Colonic mucosa (tissue), 4 donors: Measurements from ENCODE around the gene GALM. TPM values are rescaled to one million over a fixed set of nuclear protein-coding genes. Genes with fewer than 3 reads are reported as not detected.
"Not testable (repeated sequence)": the region's sequence is repeated elsewhere in the genome, so short reads cannot be mapped to it uniquely, and the experiment has no call there.

Experiments used
- DNase-seq: peaks from one replicate; pipeline ENCODE4 v3.0.0-alpha.2; 2020
- H3K27ac ChIP-seq: fragments of 200-600 bp; one replicate; pipeline ENCODE4 v1.8.0; 2021
- H3K27me3 ChIP-seq: fragments of 200-600 bp; one replicate; pipeline ENCODE4 v1.8.0; 2021
- H3K36me3 ChIP-seq: fragments of 200-600 bp; one replicate; pipeline ENCODE4 v1.8.0; 2021
- H3K4me1 ChIP-seq: fragments of 200-600 bp; one replicate; pipeline ENCODE4 v1.8.0; 2021; ENCODE audit warnings: mild to moderate bottlenecking
- H3K4me3 ChIP-seq: fragments of 200-600 bp; one replicate; pipeline ENCODE4 v1.8.0; 2021
- H3K9ac ChIP-seq, 2 donors: one replicate each; pipeline ENCODE4 v1.7.0; 2013; ENCODE audit warnings: control low read depth in 2 of 2, low read depth in 2 of 2, low read length in 2 of 2
- H3K9me3 ChIP-seq: fragments of 200-600 bp; one replicate; pipeline ENCODE4 v1.8.0; 2021
- intact Hi-C: fragments of 100-400 bp; cut with DNase I; formaldehyde crosslinking; loops from one replicate; pipeline ENCODE4 v1.14.1; 2022
- total RNA-seq, 2 donors: library from RNA; stranded (reverse); fragmentation: NEBNext Ultra II Directional in 1 of 2; extraction: Animal tissue kit (Norgen Biotek cat#: 25700) in 1 of 2; gene quantifications; one replicate each; pipeline ENCODE4 v1.2.1, GENCODE V29; 2021
- TF ChIP-seq, protein P1 (sequence below): fragments of 200-600 bp; IDR thresholded peaks from one replicate; pipeline ENCODE4 v1.8.0; 2022; ENCODE audit warnings: antibody characterized with exemption, mild to moderate bottlenecking
- donor health status: healthy.
- donor health status: DM: no; HTN: no; CAD: no.
- donor health status: DM: no; HTN: no; CAD: no.

GALM gene
- total RNA-seq, 2 donors from 2014 or later = 47.9 to 68.8 TPM

DNA sequence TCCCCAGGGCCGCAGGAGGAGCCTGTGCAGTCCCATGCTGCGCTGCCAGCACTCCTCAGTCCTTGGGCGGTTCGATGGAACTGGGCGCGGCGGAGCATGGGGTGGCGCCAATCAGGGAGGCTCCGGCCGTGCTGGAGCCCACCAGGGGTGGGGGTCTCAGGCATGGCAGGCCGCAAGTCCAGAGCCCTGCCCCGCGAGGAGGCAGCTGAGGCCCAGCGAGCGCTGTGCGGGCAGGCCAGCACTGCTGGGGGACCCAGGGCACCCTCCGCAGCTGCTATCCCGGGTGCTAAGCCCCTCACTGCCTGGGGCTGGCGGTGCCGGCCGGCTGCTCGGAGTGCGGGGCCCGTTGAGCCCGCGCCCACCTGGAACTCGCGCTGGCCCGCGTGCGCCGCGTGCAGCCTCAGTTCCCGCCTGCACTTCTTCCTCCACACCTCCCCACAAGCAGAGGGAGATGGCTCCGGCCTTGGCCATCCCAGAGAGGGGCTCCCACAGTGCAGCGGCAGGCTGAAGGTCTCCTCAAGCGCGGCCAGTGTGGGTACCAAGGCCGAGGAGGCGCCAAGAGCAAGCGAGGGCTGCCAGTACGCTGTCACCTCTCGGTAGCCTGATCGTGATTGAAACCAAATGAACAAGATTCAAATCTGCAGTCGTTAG is 22.8 kb upstream of the GALM start:
- Histone ChIP-seq H3K4me3 (no peak overlapping the region), H3K9me3 (no peaks in the 10 kb centered on the region), H3K27me3 (no peaks in the 10 kb centered on the region), H3K9ac (no peak overlapping the region), H3K4me1 (no peaks in the 10 kb centered on the region), H3K27ac (no peak overlapping the region), H3K36me3 (no peaks in the 10 kb centered on the region)
- intact Hi-C loops = no loop called here
- DNase-seq = no peak
- TF ChIP-seq, protein P1, sequence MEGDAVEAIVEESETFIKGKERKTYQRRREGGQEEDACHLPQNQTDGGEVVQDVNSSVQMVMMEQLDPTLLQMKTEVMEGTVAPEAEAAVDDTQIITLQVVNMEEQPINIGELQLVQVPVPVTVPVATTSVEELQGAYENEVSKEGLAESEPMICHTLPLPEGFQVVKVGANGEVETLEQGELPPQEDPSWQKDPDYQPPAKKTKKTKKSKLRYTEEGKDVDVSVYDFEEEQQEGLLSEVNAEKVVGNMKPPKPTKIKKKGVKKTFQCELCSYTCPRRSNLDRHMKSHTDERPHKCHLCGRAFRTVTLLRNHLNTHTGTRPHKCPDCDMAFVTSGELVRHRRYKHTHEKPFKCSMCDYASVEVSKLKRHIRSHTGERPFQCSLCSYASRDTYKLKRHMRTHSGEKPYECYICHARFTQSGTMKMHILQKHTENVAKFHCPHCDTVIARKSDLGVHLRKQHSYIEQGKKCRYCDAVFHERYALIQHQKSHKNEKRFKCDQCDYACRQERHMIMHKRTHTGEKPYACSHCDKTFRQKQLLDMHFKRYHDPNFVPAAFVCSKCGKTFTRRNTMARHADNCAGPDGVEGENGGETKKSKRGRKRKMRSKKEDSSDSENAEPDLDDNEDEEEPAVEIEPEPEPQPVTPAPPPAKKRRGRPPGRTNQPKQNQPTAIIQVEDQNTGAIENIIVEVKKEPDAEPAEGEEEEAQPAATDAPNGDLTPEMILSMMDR = no peak

DNA sequence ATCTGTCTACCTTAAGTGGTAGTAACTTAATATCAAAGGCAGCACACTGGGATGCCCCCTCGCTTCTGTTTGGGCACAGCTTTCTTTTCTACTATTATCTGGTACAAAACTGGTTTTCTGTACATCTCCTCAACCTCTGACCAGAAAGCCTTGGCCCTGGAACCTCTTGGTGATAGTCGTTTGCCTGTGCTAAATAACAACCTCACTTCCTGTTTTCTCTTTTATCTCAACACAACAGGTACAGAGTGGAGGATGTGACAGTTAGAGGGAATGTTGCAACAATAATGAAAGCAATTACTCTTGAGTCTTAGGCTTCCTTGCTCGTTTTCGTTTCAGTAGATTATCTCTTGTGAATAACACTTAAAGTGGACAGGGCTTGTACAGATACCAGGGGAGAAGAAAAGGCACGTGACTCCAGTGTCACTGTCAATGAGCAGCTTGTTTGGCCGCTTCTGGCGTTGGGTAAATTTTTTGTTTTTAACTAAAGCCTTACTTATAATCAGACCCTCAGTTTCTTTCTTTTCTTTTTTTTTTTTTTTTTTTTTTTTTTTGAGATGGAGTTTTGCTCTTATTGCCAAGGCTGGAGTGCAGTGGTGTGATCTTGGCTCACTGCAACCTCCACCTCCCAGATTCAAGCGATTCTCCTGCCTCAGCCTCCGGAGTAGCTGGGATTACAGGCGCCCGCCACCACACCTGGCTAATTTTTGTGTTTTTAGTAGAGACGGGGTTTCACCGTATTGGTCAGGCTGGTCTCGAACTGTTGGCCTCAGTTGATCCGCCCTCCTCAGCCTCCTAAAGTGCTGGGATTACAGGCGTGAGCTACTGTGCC is 22.0 kb upstream of the GALM start:
- H3K9ac ChIP-seq, H3K4me3 ChIP-seq, H3K27me3 ChIP-seq, DNase-seq, intact Hi-C loops, H3K4me1 ChIP-seq, H3K9me3 ChIP-seq, H3K36me3 ChIP-seq: not testable (repeated sequence)
- H3K27ac ChIP-seq = peak overlapping the region; percentile 18

DNA sequence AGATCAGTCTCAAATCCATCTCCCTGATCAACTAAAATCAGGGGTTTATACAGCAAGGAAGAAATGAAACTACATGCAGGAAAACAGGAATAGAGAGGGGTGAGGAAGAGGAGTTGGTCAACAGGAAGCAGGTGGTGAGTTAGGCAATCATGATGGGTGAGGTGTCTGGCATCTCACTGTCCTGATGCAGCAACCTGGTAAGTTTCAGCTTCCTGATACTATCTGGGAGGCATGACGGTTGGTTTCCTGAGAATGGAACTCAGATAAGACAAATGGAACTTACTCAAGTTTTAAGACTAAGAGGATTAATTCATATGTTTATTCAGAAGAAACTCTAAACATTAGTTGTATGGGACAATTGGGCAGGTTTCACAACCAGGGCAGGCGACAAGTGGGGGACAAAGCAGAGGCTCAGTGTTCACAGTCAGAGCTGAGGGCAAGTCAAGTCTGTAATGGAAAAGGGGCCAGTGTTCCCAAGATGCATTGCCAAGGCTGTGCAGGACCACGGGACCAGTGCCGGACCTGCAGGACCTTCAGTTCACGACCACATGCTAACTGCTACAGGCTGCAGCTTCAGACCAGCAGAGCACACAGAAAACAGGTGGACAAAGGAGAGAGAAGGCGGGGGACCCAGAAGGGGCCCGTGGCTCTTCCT is 17.7 kb upstream of the GALM start:
- H3K4me1 ChIP-seq = no peaks in the 10 kb centered on the region
- intact Hi-C loops = no loop called here
- H3K27ac ChIP-seq = no peak overlapping the region
- no peaks in the 10 kb centered on the region for H3K36me3 ChIP-seq
- TF ChIP-seq, protein P1 = no peak
- DNase-seq = no peak
- H3K9ac ChIP-seq = no peak overlapping the region
- no peak overlapping the region for H3K4me3 ChIP-seq
- no peaks in the 10 kb centered on the region for H3K27me3 ChIP-seq
- H3K9me3 ChIP-seq = no peaks in the 10 kb centered on the region

DNA sequence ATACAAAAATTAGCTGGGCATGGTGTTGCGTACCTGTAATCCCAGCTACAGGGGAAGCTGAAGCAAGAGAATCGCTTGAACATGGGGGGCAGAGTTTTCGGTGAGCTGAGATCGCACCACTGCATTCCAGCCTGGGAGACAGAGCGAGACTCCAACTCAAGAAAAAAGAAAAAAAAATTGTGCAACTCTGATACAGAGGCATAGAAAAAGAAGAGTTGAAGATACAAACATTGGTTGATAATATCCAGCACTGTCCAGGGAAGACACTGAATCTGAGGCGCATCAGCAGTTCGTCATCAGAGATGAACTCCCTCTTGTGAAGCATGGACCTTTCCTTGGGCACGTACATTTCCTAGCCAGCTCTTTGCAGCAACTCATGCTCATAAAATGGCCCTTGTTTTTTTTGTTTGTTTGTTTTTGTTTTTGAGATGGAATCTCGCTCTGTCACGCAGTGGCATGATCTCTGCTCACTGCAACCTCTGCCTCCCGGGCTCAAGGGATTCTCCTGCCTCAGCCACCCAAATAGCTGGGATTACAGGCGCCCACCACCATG is 16.7 kb upstream of the GALM start:
- DNase-seq = no peak
- Histone ChIP-seq H3K9ac (no peak overlapping the region), H3K36me3 (no peaks in the 10 kb centered on the region), H3K4me3 (no peak overlapping the region), H3K9me3 (no peaks in the 10 kb centered on the region), H3K27ac (no peak overlapping the region), H3K4me1 (no peaks in the 10 kb centered on the region), H3K27me3 (no peaks in the 10 kb centered on the region)
- intact Hi-C loops = no loop called here
- TF ChIP-seq, protein P1 = no peak

DNA sequence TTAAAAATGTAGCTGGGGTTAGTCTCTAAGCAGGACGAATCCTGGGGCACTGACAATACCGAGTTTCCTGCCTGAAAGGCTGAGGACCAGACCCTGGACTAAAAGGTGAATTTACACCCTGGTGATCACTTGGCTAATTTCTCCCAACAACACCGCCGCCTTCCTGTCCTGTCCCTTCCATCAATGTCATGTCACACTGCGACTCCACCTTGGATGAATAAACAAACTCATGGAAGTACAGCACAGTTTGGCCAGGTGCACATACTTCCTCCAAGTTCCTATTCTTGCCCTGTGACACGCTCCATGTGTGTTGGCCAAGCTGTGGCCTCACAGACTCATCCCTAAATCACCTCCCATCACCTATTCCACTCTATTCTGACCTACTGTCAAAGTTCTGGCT is 15.9 kb upstream of the GALM start:
- DNase-seq = no peak
- TF ChIP-seq, protein P1 = no peak
- Histone ChIP-seq H3K27ac (no peak overlapping the region), H3K27me3 (no peaks in the 10 kb centered on the region), H3K9me3 (no peaks in the 10 kb centered on the region), H3K36me3 (no peaks in the 10 kb centered on the region), H3K9ac (no peak overlapping the region), H3K4me1 (no peaks in the 10 kb centered on the region), H3K4me3 (no peak overlapping the region)
- intact Hi-C loops = no loop called here
